Vagina (tissue), 2 donors: ENCODE results near the gene IGF2BP3.

ENCODE experiments used
- POLR2A ChIP-seq, 2 donors: fragments of 450-650 bp; IDR thresholded peaks; one replicate each; pipeline ENCODE4 v1.6.1; 2017; ENCODE audit warnings: antibody characterized with exemption in 2 of 2, mild to moderate bottlenecking in 2 of 2, moderate library complexity in 2 of 2
- POLR2AphosphoS5 ChIP-seq, 2 donors: sonication (generic); formaldehyde crosslinking; IDR thresholded peaks; one replicate each; pipeline ENCODE4 v1.9.0; 2017; ENCODE audit warnings: antibody characterized with exemption in 2 of 2, mild to moderate bottlenecking in 2 of 2, low read depth in 1 of 2; ENCODE audit not compliant: insufficient read depth in 1 of 2
- TF ChIP-seq, protein P1 (sequence below), 3 experiments: fragments of 450-650 bp in 2 of 3; fragments of 200-600 bp in 1 of 3; sonication (generic) in 1 of 3; IDR thresholded peaks; one replicate each; pipeline ENCODE4 v1.5.1; 2017 to 2019; ENCODE audit warnings: antibody characterized with exemption in 3 of 3, mild to moderate bottlenecking in 2 of 3, moderate library complexity in 2 of 3

DNA sequence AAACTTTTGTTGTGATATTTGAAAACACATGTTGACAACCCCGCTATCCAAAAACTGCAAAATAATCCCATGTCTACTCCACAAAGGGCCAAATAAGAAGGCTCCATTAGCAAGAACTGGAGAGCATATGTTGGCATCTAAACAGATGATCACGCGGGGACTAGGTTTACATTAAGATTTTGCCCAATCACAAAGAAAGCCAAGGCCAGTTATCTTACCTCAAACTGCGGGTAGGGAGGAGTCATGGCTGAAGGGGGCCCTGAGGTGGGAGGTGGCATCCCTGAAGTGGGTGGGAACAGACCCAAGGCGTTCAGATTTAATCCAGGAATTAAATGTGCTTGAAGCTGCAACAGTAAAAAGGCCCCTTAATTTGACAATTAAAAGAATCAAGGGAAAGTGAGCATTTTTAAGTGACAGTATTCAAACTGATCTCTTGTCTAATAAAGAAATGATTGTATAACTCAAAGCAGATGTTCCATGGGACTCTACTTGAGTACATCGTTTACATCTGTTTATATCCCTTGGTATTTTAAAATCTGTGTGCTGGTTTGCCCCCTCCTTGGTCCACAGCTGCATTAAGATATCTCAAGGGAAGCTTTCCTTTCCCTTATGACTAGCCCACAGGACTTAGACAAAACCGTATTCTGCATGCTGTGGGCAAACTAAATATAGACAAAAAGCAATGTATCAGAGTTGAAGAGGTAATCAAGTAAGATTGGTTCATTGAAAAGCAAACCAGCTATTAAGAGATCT lies 128.3 kb downstream of the IGF2BP3 start:
- TF ChIP-seq, protein P1, sequence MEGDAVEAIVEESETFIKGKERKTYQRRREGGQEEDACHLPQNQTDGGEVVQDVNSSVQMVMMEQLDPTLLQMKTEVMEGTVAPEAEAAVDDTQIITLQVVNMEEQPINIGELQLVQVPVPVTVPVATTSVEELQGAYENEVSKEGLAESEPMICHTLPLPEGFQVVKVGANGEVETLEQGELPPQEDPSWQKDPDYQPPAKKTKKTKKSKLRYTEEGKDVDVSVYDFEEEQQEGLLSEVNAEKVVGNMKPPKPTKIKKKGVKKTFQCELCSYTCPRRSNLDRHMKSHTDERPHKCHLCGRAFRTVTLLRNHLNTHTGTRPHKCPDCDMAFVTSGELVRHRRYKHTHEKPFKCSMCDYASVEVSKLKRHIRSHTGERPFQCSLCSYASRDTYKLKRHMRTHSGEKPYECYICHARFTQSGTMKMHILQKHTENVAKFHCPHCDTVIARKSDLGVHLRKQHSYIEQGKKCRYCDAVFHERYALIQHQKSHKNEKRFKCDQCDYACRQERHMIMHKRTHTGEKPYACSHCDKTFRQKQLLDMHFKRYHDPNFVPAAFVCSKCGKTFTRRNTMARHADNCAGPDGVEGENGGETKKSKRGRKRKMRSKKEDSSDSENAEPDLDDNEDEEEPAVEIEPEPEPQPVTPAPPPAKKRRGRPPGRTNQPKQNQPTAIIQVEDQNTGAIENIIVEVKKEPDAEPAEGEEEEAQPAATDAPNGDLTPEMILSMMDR (IDR thresholded peaks at IDR 0.05), result no peak
- TF ChIP-seq POLR2A (IDR thresholded peaks at IDR 0.05) (no peak), POLR2AphosphoS5 (IDR thresholded peaks at IDR 0.05; ENCODE audit: insufficient read depth in 1 of 2, low read depth in 1 of 2) (no peak)
